Neural progenitor cell (in vitro differentiated cells): ENCODE results near the gene SMARCAL1. TPM values are rescaled to one million over a fixed set of nuclear protein-coding genes. Genes with fewer than 3 reads are reported as not detected.

Source experiments
- DNase-seq: peaks from one replicate; pipeline ENCODE4 v3.0.0-alpha.2; 2016; ENCODE audit warnings: low spot score
- H2AFZ ChIP-seq: fragments of 200-600 bp; sonication (generic); replicated peaks from 2 replicates; pipeline ENCODE4 v1.6.1; 2016; ENCODE audit warnings: antibody characterized with exemption
- H3F3A ChIP-seq: fragments of 200-600 bp; sonication (generic); 2 replicates; pipeline ENCODE4 v1.6.1; 2016; ENCODE audit warnings: antibody characterized with exemption, low read depth
- H3K27ac ChIP-seq: fragments of 200-600 bp; sonication (generic); 2 replicates; pipeline ENCODE4 v1.5.1; 2016; ENCODE audit warnings: mild to moderate bottlenecking
- H3K27me3 ChIP-seq: fragments of 200-600 bp; sonication (generic); 2 replicates; pipeline ENCODE4 v1.6.1; 2016; ENCODE audit warnings: mild to moderate bottlenecking, moderate library complexity
- H3K36me3 ChIP-seq: fragments of 200-600 bp; sonication (generic); 2 replicates; pipeline ENCODE4 v1.5.1; 2016
- H3K4me1 ChIP-seq: fragments of 200-600 bp; sonication (generic); 2 replicates; pipeline ENCODE4 v1.6.1; 2016; ENCODE audit warnings: mixed run types
- H3K4me2 ChIP-seq: fragments of 200-600 bp; sonication (generic); 2 replicates; pipeline ENCODE4 v1.6.1; 2016
- H3K4me3 ChIP-seq: fragments of 200-600 bp; sonication (generic); 2 replicates; pipeline ENCODE4 v1.5.1; 2016
- H3K79me2 ChIP-seq: fragments of 200-600 bp; sonication (generic); 2 replicates; pipeline ENCODE4 v1.6.1; 2016; ENCODE audit warnings: low read depth
- H3K9ac ChIP-seq: fragments of 200-600 bp; sonication (generic); 2 replicates; pipeline ENCODE4 v1.6.1; 2016
- H3K9me3 ChIP-seq: fragments of 200-600 bp; sonication (generic); 2 replicates; pipeline ENCODE4 v1.5.1; 2016; ENCODE audit warnings: low read depth
- H4K20me1 ChIP-seq: fragments of 200-600 bp; sonication (generic); 2 replicates; pipeline ENCODE4 v1.6.1; 2016; ENCODE audit warnings: low read depth
- H3K27ac Mint-ChIP-seq: 3 replicates; pipeline ENCODE4 v1.8.0; 2021; ENCODE audit warnings: mixed read lengths
- H3K27me3 Mint-ChIP-seq: 2 replicates; pipeline ENCODE4 v1.8.0; 2022; ENCODE audit warnings: low read depth, mild to moderate bottlenecking, inconsistent platforms, moderate library complexity, mixed read lengths; ENCODE audit not compliant: insufficient read depth
- H3K36me3 Mint-ChIP-seq: 3 replicates; pipeline ENCODE4 v1.8.0; 2021; ENCODE audit warnings: mixed read lengths
- H3K4me1 Mint-ChIP-seq: 3 replicates; pipeline ENCODE4 v1.8.0; 2021; ENCODE audit warnings: mixed read lengths
- H3K4me3 Mint-ChIP-seq: 3 replicates; pipeline ENCODE4 v1.8.0; 2021; ENCODE audit warnings: mild to moderate bottlenecking, moderate library complexity, mixed read lengths
- H3K9me3 Mint-ChIP-seq: 3 replicates; pipeline ENCODE4 v1.8.0; 2020; ENCODE audit warnings: mixed read lengths
- EZH2 ChIP-seq: fragments of 200-600 bp; sonication (generic); IDR thresholded peaks from 2 replicates; pipeline ENCODE4 v1.6.1; 2017; ENCODE audit warnings: antibody characterized with exemption, mild to moderate bottlenecking, moderate library complexity
- EZH2phosphoT487 ChIP-seq: fragments of 200-600 bp; sonication (generic); IDR thresholded peaks from 2 replicates; pipeline ENCODE4 v1.6.1; 2017; ENCODE audit warnings: antibody characterized with exemption
- total RNA-seq: library from RNA; depleted of rRNA; stranded (reverse); fragments of >200 nt; gene quantifications from 2 replicates; pipeline ENCODE4 v1.2.3, GENCODE V29; 2015; ENCODE audit warnings: low replicate concordance
- TF ChIP-seq, protein P1 (sequence below): fragments of 200-600 bp; sonication (generic); IDR thresholded peaks from 2 replicates; pipeline ENCODE4 v1.5.1; 2017; ENCODE audit warnings: antibody characterized with exemption, mild to moderate bottlenecking

Gene SMARCAL1
- total RNA-seq, 1 donor from 2014 or later, result 21.9 TPM

DNA sequence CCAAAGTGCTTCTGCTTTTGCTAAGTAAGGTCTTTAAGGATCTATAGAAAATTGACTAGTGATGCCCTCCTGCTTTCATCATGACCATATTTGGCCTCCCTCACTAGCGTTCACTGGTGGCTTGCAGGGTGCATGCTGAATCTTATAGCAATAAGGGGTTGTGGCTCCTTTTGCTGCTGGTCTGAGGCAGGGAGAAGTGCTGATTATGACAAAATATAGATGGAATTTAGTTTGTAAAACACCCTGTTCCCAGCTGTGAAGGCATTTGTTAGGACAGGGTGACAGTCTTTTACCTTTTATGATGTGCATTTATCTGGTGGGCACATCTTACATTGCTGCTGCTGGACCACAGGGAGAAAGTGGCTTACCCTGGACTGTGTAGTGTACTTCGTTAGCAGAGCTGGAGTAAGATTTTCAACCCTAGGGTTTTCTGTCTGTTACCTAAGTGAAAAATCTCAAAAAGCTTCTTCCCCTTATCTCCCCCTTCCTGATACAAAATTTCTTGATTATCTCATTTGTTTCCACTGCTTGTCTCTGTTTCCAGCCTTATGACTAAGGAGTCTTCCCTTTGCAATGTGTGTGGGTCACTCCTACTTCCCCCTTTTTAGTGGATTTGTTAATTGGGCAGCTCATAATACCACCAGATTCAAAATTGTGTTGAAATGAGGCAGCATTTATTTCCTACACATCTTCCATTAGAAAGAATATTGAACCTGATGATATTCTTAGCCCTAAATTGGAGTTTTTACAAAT lies 65.2 kb downstream of the SMARCAL1 start:
- Mint-ChIP-seq H3K4me1 (peaks cover 2% of the 10 kb centered on the region), H3K9me3 (no peaks in the 10 kb centered on the region), H3K27ac (no peak overlapping the region), H3K4me3 (no peak overlapping the region), H3K27me3 (no peaks in the 10 kb centered on the region), H3K36me3 (peaks cover 21% of the 10 kb centered on the region)
- H3K9me3 ChIP-seq, result no peaks in the 10 kb centered on the region
- no peak overlapping the region for H3K4me3 ChIP-seq
- H3K27ac ChIP-seq, result no peak overlapping the region
- no peaks in the 10 kb centered on the region for H3K4me1 ChIP-seq
- no peaks in the 10 kb centered on the region for H3K79me2 ChIP-seq
- H3K36me3 ChIP-seq, result no peaks in the 10 kb centered on the region
- H3K27me3 ChIP-seq, result no peaks in the 10 kb centered on the region
- H3F3A ChIP-seq, result peaks cover 2% of the 10 kb centered on the region
- TF ChIP-seq EZH2, result no peak
- TF ChIP-seq, protein P1, sequence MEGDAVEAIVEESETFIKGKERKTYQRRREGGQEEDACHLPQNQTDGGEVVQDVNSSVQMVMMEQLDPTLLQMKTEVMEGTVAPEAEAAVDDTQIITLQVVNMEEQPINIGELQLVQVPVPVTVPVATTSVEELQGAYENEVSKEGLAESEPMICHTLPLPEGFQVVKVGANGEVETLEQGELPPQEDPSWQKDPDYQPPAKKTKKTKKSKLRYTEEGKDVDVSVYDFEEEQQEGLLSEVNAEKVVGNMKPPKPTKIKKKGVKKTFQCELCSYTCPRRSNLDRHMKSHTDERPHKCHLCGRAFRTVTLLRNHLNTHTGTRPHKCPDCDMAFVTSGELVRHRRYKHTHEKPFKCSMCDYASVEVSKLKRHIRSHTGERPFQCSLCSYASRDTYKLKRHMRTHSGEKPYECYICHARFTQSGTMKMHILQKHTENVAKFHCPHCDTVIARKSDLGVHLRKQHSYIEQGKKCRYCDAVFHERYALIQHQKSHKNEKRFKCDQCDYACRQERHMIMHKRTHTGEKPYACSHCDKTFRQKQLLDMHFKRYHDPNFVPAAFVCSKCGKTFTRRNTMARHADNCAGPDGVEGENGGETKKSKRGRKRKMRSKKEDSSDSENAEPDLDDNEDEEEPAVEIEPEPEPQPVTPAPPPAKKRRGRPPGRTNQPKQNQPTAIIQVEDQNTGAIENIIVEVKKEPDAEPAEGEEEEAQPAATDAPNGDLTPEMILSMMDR, result no peak
- no peak for TF ChIP-seq EZH2phosphoT487
- no peak overlapping the region for H3K4me2 ChIP-seq
- no peak overlapping the region for H2AFZ ChIP-seq
- H3K9ac ChIP-seq, result no peak overlapping the region
- no peak for DNase-seq
- no peaks in the 10 kb centered on the region for H4K20me1 ChIP-seq

DNA sequence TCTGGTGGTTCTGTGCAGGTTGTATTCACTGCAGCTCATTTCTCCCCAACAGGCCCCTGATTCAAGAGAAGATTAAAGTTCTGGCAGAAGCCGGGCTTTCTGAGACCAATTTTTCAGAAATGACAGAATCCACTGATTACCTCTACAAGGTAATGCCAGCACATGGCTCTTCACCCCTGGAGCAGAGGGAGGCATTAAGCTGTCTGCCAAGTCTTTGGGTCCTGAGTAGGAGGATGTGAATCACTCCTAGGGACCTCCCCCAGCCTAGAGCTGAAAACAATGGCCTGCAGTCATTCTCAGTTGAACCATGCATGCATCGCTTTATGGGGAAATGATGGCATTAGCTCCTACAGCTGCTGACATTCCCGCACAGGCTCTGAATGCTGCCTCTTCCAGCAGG lies 65.9 kb downstream of the SMARCAL1 start:
- H3K27ac Mint-ChIP-seq, result no peak overlapping the region
- H3K9me3 Mint-ChIP-seq, result no peaks in the 10 kb centered on the region
- H3K9me3 ChIP-seq, result no peaks in the 10 kb centered on the region
- H3K36me3 Mint-ChIP-seq, result peaks cover 27% of the 10 kb centered on the region
- H3K4me3 Mint-ChIP-seq, result no peak overlapping the region
- H3K4me1 Mint-ChIP-seq, result peaks cover 2% of the 10 kb centered on the region
- no peaks in the 10 kb centered on the region for H3K27me3 ChIP-seq
- H3K4me2 ChIP-seq, result no peak overlapping the region
- no peak overlapping the region for H3K9ac ChIP-seq
- peaks cover 4% of the 10 kb centered on the region for H3F3A ChIP-seq
- H3K27me3 Mint-ChIP-seq, result no peaks in the 10 kb centered on the region
- no peak overlapping the region for H3K27ac ChIP-seq
- no peak overlapping the region for H3K4me3 ChIP-seq
- H2AFZ ChIP-seq, result no peak overlapping the region
- H4K20me1 ChIP-seq, result no peaks in the 10 kb centered on the region
- H3K4me1 ChIP-seq, result no peaks in the 10 kb centered on the region
- no peaks in the 10 kb centered on the region for H3K79me2 ChIP-seq
- TF ChIP-seq, protein P1, result no peak
- TF ChIP-seq EZH2phosphoT487, result no peak
- TF ChIP-seq EZH2, result no peak
- no peak for DNase-seq
- H3K36me3 ChIP-seq, result no peaks in the 10 kb centered on the region

DNA sequence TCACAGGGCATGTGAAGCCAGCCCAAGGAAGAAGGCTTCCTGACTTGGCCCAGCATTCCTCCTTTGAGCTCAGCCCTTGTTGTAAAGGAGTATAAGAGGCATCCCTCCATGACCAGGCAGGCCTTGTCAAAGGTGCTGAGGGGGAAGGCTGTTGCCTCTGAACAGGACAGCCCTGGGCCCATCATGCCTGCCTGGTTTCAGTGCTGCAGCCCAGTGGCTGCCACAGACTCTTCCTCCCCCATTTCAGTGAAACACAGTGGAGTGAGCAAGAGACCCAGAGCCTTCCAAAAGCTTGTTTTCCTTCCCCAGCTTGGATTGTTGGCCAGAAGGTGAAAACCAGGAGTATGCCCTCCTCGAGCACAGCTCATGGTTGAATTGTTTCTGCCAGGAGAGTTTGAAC lies 66.5 kb downstream of the SMARCAL1 start:
- Histone ChIP-seq H3K9me3 (no peaks in the 10 kb centered on the region), H3K4me1 (no peaks in the 10 kb centered on the region), H3K9ac (no peak overlapping the region), H3K79me2 (no peaks in the 10 kb centered on the region), H3K4me2 (no peak overlapping the region), H3K27me3 (no peaks in the 10 kb centered on the region), H3K27ac (no peak overlapping the region), H2AFZ (no peak overlapping the region), H3K4me3 (no peak overlapping the region), H3K36me3 (no peaks in the 10 kb centered on the region), H4K20me1 (no peaks in the 10 kb centered on the region), H3F3A (peaks cover 4% of the 10 kb centered on the region)
- peaks cover 27% of the 10 kb centered on the region for H3K36me3 Mint-ChIP-seq
- no peaks in the 10 kb centered on the region for H3K9me3 Mint-ChIP-seq
- no peaks in the 10 kb centered on the region for H3K27me3 Mint-ChIP-seq
- H3K4me3 Mint-ChIP-seq, result no peak overlapping the region
- no peak for DNase-seq
- peaks cover 2% of the 10 kb centered on the region for H3K4me1 Mint-ChIP-seq
- TF ChIP-seq, protein P1, result no peak
- no peak for TF ChIP-seq EZH2
- TF ChIP-seq EZH2phosphoT487, result no peak
- no peak overlapping the region for H3K27ac Mint-ChIP-seq
